ENCODE data around the gene HIP1R. TPM values are rescaled to one million over a fixed set of nuclear protein-coding genes. Genes with fewer than 3 reads are reported as not detected.

Gene HIP1R
- total RNA-seq, 4 donors from 2014 or later, result 27.3 to 46.3 (median 44.8) TPM

- intact Hi-C loops (cut with DNase I), result no loop called here
- H3K4me1 ChIP-seq, result peaks cover 9 to 42% (median 18%) of the 10 kb centered on the region in 3 donors
- H3K27ac ChIP-seq, result no peak overlapping the region
- H3K27me3 ChIP-seq, result no peaks in the 10 kb centered on the region
- H3K36me3 ChIP-seq, result peaks cover 0 to 15% (median 0%) of the 10 kb centered on the region in 3 donors
- 90% methylated on average over 2 of the region's 14 CpGs; no CpG with 5 or more reads in 1 of the 2 donors for WGBS, 2 donors
- no peak for DNase-seq
- H3K4me3 ChIP-seq, result no peak overlapping the region
- no peak for TF ChIP-seq POLR2A (IDR thresholded peaks at IDR 0.05)
- H3K9me3 ChIP-seq, result no peaks in the 10 kb centered on the region
Measured at GRCh38 chr12:122845865-122846621, 10.8 kb downstream of the HIP1R start.

GRCh38 chr12:122846622-122847515 is 11.6 kb downstream of the HIP1R start:
- Histone ChIP-seq H3K4me1 (peaks cover under 1 to 42% (median 18%) of the 10 kb centered on the region in 3 donors), H3K4me3 (no peak overlapping the region), H3K9me3 (no peaks in the 10 kb centered on the region), H3K36me3 (peaks cover 0 to 15% (median 0%) of the 10 kb centered on the region in 3 donors), H3K27ac (no peak overlapping the region), H3K27me3 (no peaks in the 10 kb centered on the region)
- intact Hi-C loops (cut with DNase I), result no loop called here
- TF ChIP-seq, protein P1, sequence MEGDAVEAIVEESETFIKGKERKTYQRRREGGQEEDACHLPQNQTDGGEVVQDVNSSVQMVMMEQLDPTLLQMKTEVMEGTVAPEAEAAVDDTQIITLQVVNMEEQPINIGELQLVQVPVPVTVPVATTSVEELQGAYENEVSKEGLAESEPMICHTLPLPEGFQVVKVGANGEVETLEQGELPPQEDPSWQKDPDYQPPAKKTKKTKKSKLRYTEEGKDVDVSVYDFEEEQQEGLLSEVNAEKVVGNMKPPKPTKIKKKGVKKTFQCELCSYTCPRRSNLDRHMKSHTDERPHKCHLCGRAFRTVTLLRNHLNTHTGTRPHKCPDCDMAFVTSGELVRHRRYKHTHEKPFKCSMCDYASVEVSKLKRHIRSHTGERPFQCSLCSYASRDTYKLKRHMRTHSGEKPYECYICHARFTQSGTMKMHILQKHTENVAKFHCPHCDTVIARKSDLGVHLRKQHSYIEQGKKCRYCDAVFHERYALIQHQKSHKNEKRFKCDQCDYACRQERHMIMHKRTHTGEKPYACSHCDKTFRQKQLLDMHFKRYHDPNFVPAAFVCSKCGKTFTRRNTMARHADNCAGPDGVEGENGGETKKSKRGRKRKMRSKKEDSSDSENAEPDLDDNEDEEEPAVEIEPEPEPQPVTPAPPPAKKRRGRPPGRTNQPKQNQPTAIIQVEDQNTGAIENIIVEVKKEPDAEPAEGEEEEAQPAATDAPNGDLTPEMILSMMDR (IDR thresholded peaks at IDR 0.05), result no peak
- no peak for TF ChIP-seq POLR2A (IDR thresholded peaks at IDR 0.05)
- no peak for DNase-seq
- 100% methylated on average over 5 of the region's 27 CpGs; no CpG with 5 or more reads in 1 of the 2 donors for WGBS, 2 donors

DNA sequence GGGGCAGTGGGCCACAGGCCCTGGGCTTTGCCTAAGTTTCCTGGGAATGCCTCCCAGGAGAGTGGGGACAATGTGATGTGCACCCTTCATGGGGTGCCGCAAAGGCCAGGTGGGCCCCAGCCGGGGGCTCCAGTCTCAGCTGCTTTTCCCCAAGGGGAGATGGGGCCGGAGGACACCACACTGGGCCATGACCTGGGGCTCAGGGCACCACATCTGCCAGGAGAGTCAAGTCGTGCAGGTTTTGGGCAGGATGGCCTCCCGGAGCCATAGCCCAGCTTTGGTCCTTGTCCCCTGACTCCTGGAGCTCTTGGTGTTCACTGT is 12.2 kb downstream of the HIP1R start:
- peaks cover 1 to 42% (median 23%) of the 10 kb centered on the region in 3 donors for H3K4me1 ChIP-seq
- peaks cover 0 to 15% (median 0%) of the 10 kb centered on the region in 3 donors for H3K36me3 ChIP-seq
- DNase-seq, result no peak
- no peaks in the 10 kb centered on the region for H3K9me3 ChIP-seq
- 77% methylated on average over 3 of the region's 5 CpGs; no CpG with 5 or more reads in 1 of the 2 donors for WGBS, 2 donors
- intact Hi-C loops (cut with DNase I), result no loop called here
- TF ChIP-seq POLR2A (IDR thresholded peaks at IDR 0.05), result no peak
- TF ChIP-seq, protein P1 (IDR thresholded peaks at IDR 0.05), result no peak
- H3K27ac ChIP-seq, result no peak overlapping the region
- H3K4me3 ChIP-seq, result no peak overlapping the region
- H3K27me3 ChIP-seq, result no peaks in the 10 kb centered on the region

DNA sequence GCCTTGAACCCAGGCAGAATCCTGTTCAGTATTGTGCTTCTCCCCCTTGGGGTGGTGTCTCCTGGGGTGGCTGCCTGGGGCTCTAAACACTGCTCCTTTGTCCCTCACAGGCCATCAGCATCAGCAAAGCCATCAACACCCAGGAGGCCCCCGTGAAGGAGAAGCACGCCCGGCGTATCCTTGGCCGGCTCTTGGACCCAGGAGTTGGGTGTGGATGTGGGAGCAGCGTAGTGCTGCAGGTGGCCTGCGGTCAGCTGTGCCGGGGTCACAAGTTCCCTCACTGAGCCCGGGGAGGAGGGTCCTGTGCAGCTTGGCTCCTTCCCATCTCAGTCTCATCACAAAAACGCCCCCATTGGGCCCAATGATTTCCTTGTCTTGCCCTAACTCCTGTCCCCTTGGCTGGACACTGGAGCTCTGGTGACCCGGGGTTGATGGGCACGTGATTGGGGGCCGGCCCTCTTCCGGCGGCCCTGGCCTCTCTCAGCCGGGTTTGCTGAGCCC is 12.7 kb downstream of the HIP1R start:
- Histone ChIP-seq H3K9me3 (no peaks in the 10 kb centered on the region), H3K4me1 (peaks cover 6 to 42% (median 28%) of the 10 kb centered on the region in 3 donors), H3K4me3 (no peak overlapping the region), H3K27ac (no peak overlapping the region), H3K36me3 (peaks cover 0 to 15% (median 0%) of the 10 kb centered on the region in 3 donors), H3K27me3 (no peaks in the 10 kb centered on the region)
- DNase-seq, result no peak
- intact Hi-C loops (cut with DNase I), result no loop called here
- no peak for TF ChIP-seq POLR2A (IDR thresholded peaks at IDR 0.05)
- TF ChIP-seq, protein P1 (IDR thresholded peaks at IDR 0.05), result no peak
- 84 to 95% methylated on average over 6 to 7 of the region's 16 CpGs for WGBS, 2 donors

- intact Hi-C loops (cut with DNase I), result no loop called here
- Histone ChIP-seq H3K9me3 (no peaks in the 10 kb centered on the region), H3K27me3 (no peaks in the 10 kb centered on the region), H3K4me1 (peaks cover 6 to 50% (median 33%) of the 10 kb centered on the region in 3 donors), H3K27ac (peak overlapping the region in 1 of 4 donors; percentile 76), H3K36me3 (peaks cover 0 to 15% (median 0%) of the 10 kb centered on the region in 3 donors), H3K4me3 (no peak overlapping the region)
- TF ChIP-seq POLR2A (IDR thresholded peaks at IDR 0.05), result no peak
- TF ChIP-seq, protein P1 (IDR thresholded peaks at IDR 0.05), result no peak
- DNase-seq, result no peak
- 80% methylated on average over 8 to 13 of the region's 36 CpGs for WGBS, 2 donors
Measured at GRCh38 chr12:122848471-122849351, 13.5 kb downstream of the HIP1R start.

All from esophagus squamous epithelium (tissue), 5 donors.